ENCODE data around the gene CCL28. TPM values are rescaled to one million over a fixed set of nuclear protein-coding genes. Genes with fewer than 3 reads are reported as not detected.
"Not testable (repeated sequence)": the region's sequence is repeated elsewhere in the genome, so short reads cannot be mapped to it uniquely, and the experiment has no call there.

Gene CCL28
- polyA plus RNA-seq, 2 donors: 2.2 to 3.9 TPM

DNA sequence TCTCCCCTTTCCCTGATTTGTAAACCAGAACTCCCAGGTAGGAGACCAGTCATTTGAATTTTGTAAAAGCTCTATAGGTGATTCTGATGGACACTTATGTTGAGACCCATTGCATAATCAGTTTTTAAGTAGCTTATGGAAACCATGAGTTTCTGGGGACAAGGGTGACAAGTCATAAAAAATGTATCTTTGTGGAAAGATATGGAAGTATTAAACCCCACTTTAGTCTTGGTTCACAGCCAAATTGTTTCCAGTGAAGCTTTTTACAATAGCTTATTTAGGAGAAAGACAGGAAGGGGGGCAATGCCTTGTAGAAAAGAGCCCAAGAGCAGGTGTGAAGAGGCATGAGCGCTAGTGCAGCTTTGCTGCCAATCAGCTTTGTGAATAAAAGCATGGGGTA is 453 bp upstream of the CCL28 start:
- H3K36me3 ChIP-seq (ENCODE audit: control insufficient read depth in 2 of 2, insufficient read depth in 2 of 2, low read length in 1 of 2): no peaks in the 10 kb centered on the region
- 96 to 97% methylated on average over 1 of the region's 1 CpG for WGBS, 2 donors
- no peaks in the 10 kb centered on the region for H3K4me1 ChIP-seq (ENCODE audit: control insufficient read depth in 2 of 2, insufficient read depth in 2 of 2, low read length in 1 of 2)
- H3K9me3 ChIP-seq (ENCODE audit: control insufficient read depth in 2 of 2, insufficient read depth in 1 of 2, low read depth in 1 of 2, low read length in 1 of 2): no peaks in the 10 kb centered on the region
- H3K4me3 ChIP-seq (ENCODE audit: low read depth in 1 of 2, low read length in 2 of 2): no peak overlapping the region
- H3K27ac ChIP-seq (ENCODE audit: low read depth in 2 of 2, low read length in 1 of 2): no peak overlapping the region
- H3K27me3 ChIP-seq (ENCODE audit: control insufficient read depth in 1 of 2, insufficient read depth in 2 of 2, low read length in 2 of 2): no peaks in the 10 kb centered on the region

DNA sequence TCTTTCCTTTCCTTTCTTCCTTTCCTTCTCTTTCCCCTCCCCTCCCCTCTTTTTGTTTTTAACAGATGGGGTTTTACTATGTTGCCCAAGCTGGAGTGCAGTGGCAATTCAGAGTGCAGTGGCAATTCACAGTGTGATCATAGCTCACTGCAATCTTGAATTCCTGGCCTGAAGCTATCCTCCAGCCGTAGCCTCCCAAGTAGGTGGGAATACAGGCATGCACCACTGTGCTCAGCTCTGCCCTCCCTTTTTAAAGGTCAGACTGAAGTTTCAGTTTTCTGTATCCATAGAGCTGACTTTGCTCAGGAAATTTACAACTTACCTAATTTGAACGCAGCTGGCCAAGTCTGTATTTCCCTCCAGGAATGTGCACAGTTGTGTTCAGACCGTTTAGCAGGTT is 696 bp downstream of the CCL28 start:
- H3K36me3 ChIP-seq (ENCODE audit: control insufficient read depth in 2 of 2, insufficient read depth in 2 of 2, low read length in 1 of 2): no peaks in the 10 kb centered on the region
- no peaks in the 10 kb centered on the region for H3K27me3 ChIP-seq (ENCODE audit: control insufficient read depth in 1 of 2, insufficient read depth in 2 of 2, low read length in 2 of 2)
- no peak overlapping the region for H3K4me3 ChIP-seq (ENCODE audit: low read depth in 1 of 2, low read length in 2 of 2)
- WGBS, 2 donors: 48 to 60% methylated on average over 3 of the region's 3 CpGs
- no peaks in the 10 kb centered on the region for H3K9me3 ChIP-seq (ENCODE audit: control insufficient read depth in 2 of 2, insufficient read depth in 1 of 2, low read depth in 1 of 2, low read length in 1 of 2)
- no peaks in the 10 kb centered on the region for H3K4me1 ChIP-seq (ENCODE audit: control insufficient read depth in 2 of 2, insufficient read depth in 2 of 2, low read length in 1 of 2)
- H3K27ac ChIP-seq (ENCODE audit: low read depth in 2 of 2, low read length in 1 of 2): no peak overlapping the region

DNA sequence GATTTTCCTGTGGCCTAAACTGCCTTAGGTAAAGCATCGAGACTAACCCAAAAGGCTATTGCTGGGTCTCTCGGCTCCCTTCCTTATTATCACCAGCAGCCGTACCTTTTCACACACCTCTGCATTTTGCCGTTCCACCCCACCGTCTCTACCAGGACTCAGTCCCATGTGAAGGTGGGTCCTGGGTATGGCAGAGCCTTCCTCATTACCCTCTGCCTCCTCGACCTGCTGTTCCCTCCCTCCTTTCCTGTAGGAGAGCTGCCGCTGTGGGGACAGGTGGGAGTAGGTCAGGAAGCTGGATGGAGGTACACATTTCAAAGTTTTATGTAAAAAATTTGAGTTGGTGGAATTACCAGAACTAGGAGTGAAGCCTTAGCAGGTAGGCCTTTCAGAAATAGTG is 1.8 kb downstream of the CCL28 start:
- Histone ChIP-seq H3K4me3 (ENCODE audit: low read depth in 1 of 2, low read length in 2 of 2) (no peak overlapping the region), H3K4me1 (ENCODE audit: control insufficient read depth in 2 of 2, insufficient read depth in 2 of 2, low read length in 1 of 2) (no peaks in the 10 kb centered on the region), H3K27me3 (ENCODE audit: control insufficient read depth in 1 of 2, insufficient read depth in 2 of 2, low read length in 2 of 2) (no peaks in the 10 kb centered on the region), H3K36me3 (ENCODE audit: control insufficient read depth in 2 of 2, insufficient read depth in 2 of 2, low read length in 1 of 2) (no peaks in the 10 kb centered on the region), H3K27ac (ENCODE audit: low read depth in 2 of 2, low read length in 1 of 2) (no peak overlapping the region), H3K9me3 (ENCODE audit: control insufficient read depth in 2 of 2, insufficient read depth in 1 of 2, low read depth in 1 of 2, low read length in 1 of 2) (no peaks in the 10 kb centered on the region)
- WGBS, 2 donors: 73 to 91% methylated on average over 7 of the region's 7 CpGs

DNA sequence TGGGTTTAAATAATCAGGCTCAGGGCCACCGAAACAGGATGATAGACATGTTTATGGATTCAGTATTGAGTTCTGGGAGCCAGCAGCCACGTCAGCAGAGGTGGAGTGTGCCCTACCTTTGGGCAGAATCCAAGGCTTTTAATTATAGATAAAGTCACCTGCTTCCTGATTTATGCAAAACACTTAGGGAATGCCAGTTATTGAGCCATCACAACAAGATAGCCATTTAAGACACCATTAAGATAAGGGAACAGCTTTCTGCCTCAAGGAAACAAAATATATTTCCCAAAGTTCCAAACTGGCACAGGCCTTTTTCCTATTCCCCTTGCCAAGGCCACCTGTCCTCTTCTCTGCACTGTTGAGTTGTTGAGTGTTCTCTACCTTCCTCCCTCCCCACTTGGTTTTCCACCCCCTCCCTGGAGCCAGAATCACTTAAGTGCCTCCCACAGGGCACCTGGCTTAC is 2.4 kb downstream of the CCL28 start:
- Histone ChIP-seq H3K27me3 (ENCODE audit: control insufficient read depth in 1 of 2, insufficient read depth in 2 of 2, low read length in 2 of 2) (no peaks in the 10 kb centered on the region), H3K4me1 (ENCODE audit: control insufficient read depth in 2 of 2, insufficient read depth in 2 of 2, low read length in 1 of 2) (no peaks in the 10 kb centered on the region), H3K36me3 (ENCODE audit: control insufficient read depth in 2 of 2, insufficient read depth in 2 of 2, low read length in 1 of 2) (no peaks in the 10 kb centered on the region), H3K9me3 (ENCODE audit: control insufficient read depth in 2 of 2, insufficient read depth in 1 of 2, low read depth in 1 of 2, low read length in 1 of 2) (no peaks in the 10 kb centered on the region), H3K4me3 (ENCODE audit: low read depth in 1 of 2, low read length in 2 of 2) (no peak overlapping the region), H3K27ac (ENCODE audit: low read depth in 2 of 2, low read length in 1 of 2) (no peak overlapping the region)
- WGBS, 2 donors: 27 to 44% methylated on average over 2 of the region's 2 CpGs

DNA sequence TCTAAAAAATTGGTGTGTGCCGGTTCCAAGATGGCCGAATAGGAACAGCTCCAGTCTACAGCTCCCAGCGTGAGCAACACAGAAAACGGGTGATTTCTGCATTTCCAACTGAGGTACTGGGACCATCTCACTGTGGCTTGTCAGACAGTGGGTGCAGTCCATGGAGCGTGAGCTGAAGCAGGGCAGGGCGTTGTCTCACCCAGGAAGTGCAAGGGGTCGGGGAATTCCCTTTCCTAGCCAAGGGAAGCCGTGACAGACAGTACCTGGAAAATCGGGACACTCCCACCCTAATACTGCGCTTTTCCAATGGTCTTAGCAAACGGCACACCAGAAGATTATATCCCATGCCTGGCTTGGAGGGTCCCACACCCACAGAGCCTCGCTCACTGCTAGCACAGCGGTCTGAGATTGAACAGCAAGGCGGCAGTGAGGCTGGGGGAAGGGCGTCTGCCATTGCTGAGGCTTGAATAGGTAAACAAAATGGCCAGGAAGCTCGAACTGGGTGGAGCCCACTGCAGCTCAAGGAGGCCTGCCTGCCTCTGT is 9.6 kb downstream of the CCL28 start:
- not testable (repeated sequence) for H3K27me3 ChIP-seq (ENCODE audit: control insufficient read depth in 1 of 2, insufficient read depth in 2 of 2, low read length in 2 of 2); H3K27ac ChIP-seq (ENCODE audit: low read depth in 2 of 2, low read length in 1 of 2); H3K9me3 ChIP-seq (ENCODE audit: control insufficient read depth in 2 of 2, insufficient read depth in 1 of 2, low read depth in 1 of 2, low read length in 1 of 2); H3K4me3 ChIP-seq (ENCODE audit: low read depth in 1 of 2, low read length in 2 of 2); H3K4me1 ChIP-seq (ENCODE audit: control insufficient read depth in 2 of 2, insufficient read depth in 2 of 2, low read length in 1 of 2); H3K36me3 ChIP-seq (ENCODE audit: control insufficient read depth in 2 of 2, insufficient read depth in 2 of 2, low read length in 1 of 2)
- WGBS, 2 donors: 92 to 93% methylated on average over 16 of the region's 16 CpGs

DNA sequence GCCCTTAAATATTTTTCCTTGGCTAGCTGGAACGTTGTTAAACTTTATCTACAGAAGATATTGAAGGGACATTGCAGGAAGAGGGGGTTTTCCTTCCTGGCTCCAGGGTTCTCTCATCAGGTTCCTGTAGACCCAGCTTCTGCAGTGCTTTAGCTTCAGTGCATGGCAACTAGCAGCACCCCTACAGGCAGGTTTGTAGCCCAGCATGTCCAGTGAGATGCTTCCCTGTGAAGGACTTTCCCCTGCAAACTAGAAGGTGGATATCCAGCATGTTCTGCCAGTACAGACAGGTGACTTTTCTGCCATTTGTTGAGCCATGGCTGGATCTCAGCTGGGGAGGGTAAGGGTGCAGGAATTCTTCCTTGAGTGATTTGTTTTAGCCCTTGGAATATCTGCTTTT is 10.4 kb downstream of the CCL28 start:
- H3K9me3 ChIP-seq (ENCODE audit: control insufficient read depth in 2 of 2, insufficient read depth in 1 of 2, low read depth in 1 of 2, low read length in 1 of 2): peaks cover 0 to 4% of the 10 kb centered on the region in 2 donors
- no peak overlapping the region for H3K4me3 ChIP-seq (ENCODE audit: low read depth in 1 of 2, low read length in 2 of 2)
- no peaks in the 10 kb centered on the region for H3K27me3 ChIP-seq (ENCODE audit: control insufficient read depth in 1 of 2, insufficient read depth in 2 of 2, low read length in 2 of 2)
- H3K4me1 ChIP-seq (ENCODE audit: control insufficient read depth in 2 of 2, insufficient read depth in 2 of 2, low read length in 1 of 2): no peaks in the 10 kb centered on the region
- H3K36me3 ChIP-seq (ENCODE audit: control insufficient read depth in 2 of 2, insufficient read depth in 2 of 2, low read length in 1 of 2): peaks cover 0 to 2% of the 10 kb centered on the region in 2 donors
- H3K27ac ChIP-seq (ENCODE audit: low read depth in 2 of 2, low read length in 1 of 2): no peak overlapping the region
- 56 to 79% methylated on average over 1 of the region's 1 CpG for WGBS, 2 donors

DNA sequence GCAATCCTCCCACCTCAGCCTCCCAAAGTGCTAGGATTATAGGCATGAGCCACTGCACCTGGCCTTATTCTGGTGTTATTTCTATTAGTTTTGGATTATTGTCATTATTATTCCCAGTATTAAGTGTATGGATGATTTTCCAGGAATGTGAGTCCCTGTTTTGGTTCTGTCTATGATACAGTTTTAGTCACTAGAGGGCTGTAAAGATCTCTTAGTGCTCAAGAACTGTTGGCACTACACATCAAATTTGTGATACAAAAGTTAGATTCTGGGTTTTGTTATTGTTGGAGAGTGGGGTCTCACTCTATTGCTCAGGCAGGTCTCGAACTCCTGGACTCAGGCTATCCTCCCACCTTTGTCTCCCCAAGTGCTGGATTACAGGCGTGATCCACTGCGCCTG is 12.1 kb downstream of the CCL28 start:
- Histone ChIP-seq H3K9me3 (ENCODE audit: control insufficient read depth in 2 of 2, insufficient read depth in 1 of 2, low read depth in 1 of 2, low read length in 1 of 2) (peaks cover 0 to 4% of the 10 kb centered on the region in 2 donors), H3K4me1 (ENCODE audit: control insufficient read depth in 2 of 2, insufficient read depth in 2 of 2, low read length in 1 of 2) (no peaks in the 10 kb centered on the region), H3K27me3 (ENCODE audit: control insufficient read depth in 1 of 2, insufficient read depth in 2 of 2, low read length in 2 of 2) (no peaks in the 10 kb centered on the region), H3K36me3 (ENCODE audit: control insufficient read depth in 2 of 2, insufficient read depth in 2 of 2, low read length in 1 of 2) (peaks cover 0 to 2% of the 10 kb centered on the region in 2 donors), H3K27ac (ENCODE audit: low read depth in 2 of 2, low read length in 1 of 2) (no peak overlapping the region), H3K4me3 (ENCODE audit: low read depth in 1 of 2, low read length in 2 of 2) (no peak overlapping the region)
- 85 to 93% methylated on average over 3 of the region's 3 CpGs for WGBS, 2 donors

DNA sequence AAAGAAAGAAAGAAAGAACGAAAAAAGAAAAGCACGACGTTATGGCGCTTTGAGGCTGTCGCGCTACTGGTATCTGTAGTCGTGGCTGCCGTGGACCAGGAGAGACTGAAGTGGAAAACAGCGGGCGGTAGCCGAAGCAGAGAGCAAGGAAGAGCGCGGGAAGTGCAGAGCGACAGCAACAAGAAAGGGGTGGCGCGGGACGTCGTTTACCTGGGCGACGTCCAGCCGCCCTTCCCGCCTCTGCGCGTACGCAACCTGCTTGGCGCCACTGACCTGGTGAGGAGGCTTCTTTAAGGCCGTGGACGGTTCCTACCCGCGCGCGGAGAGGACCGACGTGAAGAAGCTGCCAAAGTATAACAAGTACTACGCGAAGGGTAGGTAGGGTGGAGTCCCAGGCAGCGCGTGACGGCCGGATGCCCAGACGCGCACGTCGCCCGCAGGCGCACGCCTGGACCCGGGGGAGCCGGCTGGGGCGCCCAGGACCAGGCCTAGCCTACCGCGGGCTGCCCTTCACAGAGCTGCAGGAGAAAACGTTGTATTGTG is 15.4 kb downstream of the CCL28 start:
- Histone ChIP-seq H3K27me3 (ENCODE audit: control insufficient read depth in 1 of 2, insufficient read depth in 2 of 2, low read length in 2 of 2) (no peaks in the 10 kb centered on the region), H3K36me3 (ENCODE audit: control insufficient read depth in 2 of 2, insufficient read depth in 2 of 2, low read length in 1 of 2) (peaks cover 0 to under 1% of the 10 kb centered on the region in 2 donors), H3K4me3 (ENCODE audit: low read depth in 1 of 2, low read length in 2 of 2) (peak overlapping the region; percentile 53 to 65), H3K4me1 (ENCODE audit: control insufficient read depth in 2 of 2, insufficient read depth in 2 of 2, low read length in 1 of 2) (no peaks in the 10 kb centered on the region), H3K27ac (ENCODE audit: low read depth in 2 of 2, low read length in 1 of 2) (peak overlapping the region; percentile 47 to 85), H3K9me3 (ENCODE audit: control insufficient read depth in 2 of 2, insufficient read depth in 1 of 2, low read depth in 1 of 2, low read length in 1 of 2) (no peaks in the 10 kb centered on the region)
- WGBS, 2 donors: 2% methylated on average over 53 of the region's 53 CpGs

DNA sequence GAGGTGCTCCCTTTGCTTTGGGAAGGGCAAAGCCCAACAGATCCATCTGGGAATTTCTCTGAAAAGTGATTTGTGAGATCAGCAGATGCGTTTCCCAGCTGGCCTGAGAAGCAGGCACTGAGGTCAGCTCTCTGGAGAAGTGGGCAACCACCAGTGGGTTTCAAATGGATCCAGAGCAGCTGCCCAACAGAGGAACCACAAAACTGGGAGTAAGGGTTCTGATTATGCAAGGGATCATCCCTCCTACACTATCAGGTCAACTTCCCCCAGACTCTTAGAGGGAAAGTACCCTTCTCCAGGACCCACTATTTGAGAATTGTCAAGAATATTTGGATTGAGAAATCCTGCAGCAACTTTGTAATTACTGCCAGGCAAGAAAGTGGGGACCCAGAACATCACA is 21.7 kb downstream of the CCL28 start:
- H3K27ac ChIP-seq (ENCODE audit: low read depth in 2 of 2, low read length in 1 of 2): no peak overlapping the region
- no peak overlapping the region for H3K4me3 ChIP-seq (ENCODE audit: low read depth in 1 of 2, low read length in 2 of 2)
- WGBS, 2 donors: 72 to 87% methylated on average over 1 of the region's 1 CpG
- no peaks in the 10 kb centered on the region for H3K36me3 ChIP-seq (ENCODE audit: control insufficient read depth in 2 of 2, insufficient read depth in 2 of 2, low read length in 1 of 2)
- no peaks in the 10 kb centered on the region for H3K4me1 ChIP-seq (ENCODE audit: control insufficient read depth in 2 of 2, insufficient read depth in 2 of 2, low read length in 1 of 2)
- no peaks in the 10 kb centered on the region for H3K27me3 ChIP-seq (ENCODE audit: control insufficient read depth in 1 of 2, insufficient read depth in 2 of 2, low read length in 2 of 2)
- no peaks in the 10 kb centered on the region for H3K9me3 ChIP-seq (ENCODE audit: control insufficient read depth in 2 of 2, insufficient read depth in 1 of 2, low read depth in 1 of 2, low read length in 1 of 2)

DNA sequence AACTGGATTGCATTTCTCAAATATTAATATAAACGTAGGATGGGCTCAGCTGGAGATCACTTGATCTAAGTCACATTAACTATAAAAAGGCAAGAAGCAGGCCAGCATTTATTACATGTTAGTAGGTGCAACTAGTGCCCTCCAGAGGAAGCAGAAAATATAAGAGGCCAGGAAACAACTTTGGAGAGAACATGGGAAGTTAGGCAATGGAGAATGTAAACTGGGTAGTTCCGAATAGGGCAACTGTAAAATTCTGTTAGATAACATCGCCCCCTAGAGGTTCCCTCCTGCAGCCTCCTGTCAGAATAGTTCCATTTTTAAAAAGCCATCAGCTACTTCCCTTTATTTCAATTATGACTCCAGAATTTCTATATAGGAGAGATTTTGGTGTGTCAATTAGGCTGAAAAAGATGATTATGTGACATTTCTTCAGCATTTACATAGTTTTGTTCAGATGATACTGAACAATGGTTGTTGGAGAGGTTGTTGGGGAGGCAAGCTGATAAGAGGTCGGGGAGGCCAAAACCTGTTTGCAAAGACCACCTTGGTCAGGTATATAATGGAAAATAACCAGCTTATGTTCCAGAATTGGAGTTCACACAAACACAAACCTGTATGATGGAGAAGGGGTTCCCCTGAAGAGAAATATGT is 22.4 kb downstream of the CCL28 start:
- no peaks in the 10 kb centered on the region for H3K27me3 ChIP-seq (ENCODE audit: control insufficient read depth in 1 of 2, insufficient read depth in 2 of 2, low read length in 2 of 2)
- H3K4me1 ChIP-seq (ENCODE audit: control insufficient read depth in 2 of 2, insufficient read depth in 2 of 2, low read length in 1 of 2): no peaks in the 10 kb centered on the region
- 31 to 33% methylated on average over 4 of the region's 4 CpGs for WGBS, 2 donors
- H3K4me3 ChIP-seq (ENCODE audit: low read depth in 1 of 2, low read length in 2 of 2): no peak overlapping the region
- no peaks in the 10 kb centered on the region for H3K9me3 ChIP-seq (ENCODE audit: control insufficient read depth in 2 of 2, insufficient read depth in 1 of 2, low read depth in 1 of 2, low read length in 1 of 2)
- H3K36me3 ChIP-seq (ENCODE audit: control insufficient read depth in 2 of 2, insufficient read depth in 2 of 2, low read length in 1 of 2): no peaks in the 10 kb centered on the region
- no peak overlapping the region for H3K27ac ChIP-seq (ENCODE audit: low read depth in 2 of 2, low read length in 1 of 2)

All from esophagus (tissue), 2 donors.